Esophagus squamous epithelium (tissue), 4 donors: ENCODE results near the gene SLC12A4.

Experiments used
- POLR2A ChIP-seq, 4 donors: fragments of 450-650 bp; IDR thresholded peaks; one replicate each; pipeline ENCODE4 v1.6.1; 2017; ENCODE audit warnings: antibody characterized with exemption in 4 of 4, mild to moderate bottlenecking in 4 of 4, moderate library complexity in 3 of 4
- TF ChIP-seq, protein P1 (sequence below), 6 experiments: fragments of 450-650 bp in 4 of 6; fragments of 200-600 bp in 2 of 6; sonication (generic) in 2 of 6; IDR thresholded peaks; one replicate each; pipeline ENCODE4 v1.5.1; 2016 to 2019; ENCODE audit warnings: antibody characterized with exemption in 6 of 6, mild to moderate bottlenecking in 4 of 6, moderate library complexity in 4 of 6

DNA sequence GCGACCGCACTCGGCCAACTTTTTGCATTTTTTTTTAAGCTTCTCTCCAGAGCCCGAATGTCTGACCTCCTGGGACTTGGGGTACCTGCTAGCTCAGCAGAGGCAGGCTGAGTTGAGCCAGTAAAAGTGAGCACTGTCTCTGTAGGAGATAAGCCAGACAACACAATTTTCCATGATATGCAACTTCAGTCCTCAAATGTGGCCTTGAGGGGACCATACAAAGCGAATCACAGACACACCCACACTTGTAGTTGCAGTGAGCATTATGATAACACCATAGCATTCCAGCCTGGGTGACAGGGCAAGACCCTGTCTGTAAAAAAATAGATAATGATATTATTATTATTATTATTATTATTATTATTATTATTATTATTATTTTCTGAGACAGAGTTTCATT is 28.2 kb upstream of the SLC12A4 start:
- TF ChIP-seq, protein P1, sequence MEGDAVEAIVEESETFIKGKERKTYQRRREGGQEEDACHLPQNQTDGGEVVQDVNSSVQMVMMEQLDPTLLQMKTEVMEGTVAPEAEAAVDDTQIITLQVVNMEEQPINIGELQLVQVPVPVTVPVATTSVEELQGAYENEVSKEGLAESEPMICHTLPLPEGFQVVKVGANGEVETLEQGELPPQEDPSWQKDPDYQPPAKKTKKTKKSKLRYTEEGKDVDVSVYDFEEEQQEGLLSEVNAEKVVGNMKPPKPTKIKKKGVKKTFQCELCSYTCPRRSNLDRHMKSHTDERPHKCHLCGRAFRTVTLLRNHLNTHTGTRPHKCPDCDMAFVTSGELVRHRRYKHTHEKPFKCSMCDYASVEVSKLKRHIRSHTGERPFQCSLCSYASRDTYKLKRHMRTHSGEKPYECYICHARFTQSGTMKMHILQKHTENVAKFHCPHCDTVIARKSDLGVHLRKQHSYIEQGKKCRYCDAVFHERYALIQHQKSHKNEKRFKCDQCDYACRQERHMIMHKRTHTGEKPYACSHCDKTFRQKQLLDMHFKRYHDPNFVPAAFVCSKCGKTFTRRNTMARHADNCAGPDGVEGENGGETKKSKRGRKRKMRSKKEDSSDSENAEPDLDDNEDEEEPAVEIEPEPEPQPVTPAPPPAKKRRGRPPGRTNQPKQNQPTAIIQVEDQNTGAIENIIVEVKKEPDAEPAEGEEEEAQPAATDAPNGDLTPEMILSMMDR (IDR thresholded peaks at IDR 0.05) = no peak
- TF ChIP-seq POLR2A (IDR thresholded peaks at IDR 0.05) = no peak
